DND-41 (cell line): ENCODE results near the gene MBNL2.

Source experiments
- CTCF ChIP-seq: IDR thresholded peaks from 2 replicates; pipeline ENCODE4 v1.5.1; 2012; ENCODE audit warnings: borderline replicate concordance, low read length, moderate library complexity, mild to moderate bottlenecking; ENCODE audit not compliant: poor library complexity, severe bottlenecking; ENCODE audit errors: extremely low read depth
- EZH2 ChIP-seq: IDR thresholded peaks from 3 replicates; pipeline ENCODE4 v1.6.1; 2012; ENCODE audit warnings: borderline replicate concordance, low read depth, mild to moderate bottlenecking, moderate library complexity, low read length, inconsistent platforms; ENCODE audit not compliant: severe bottlenecking

- no peak for TF ChIP-seq CTCF
- no peak for TF ChIP-seq EZH2
Observed at GRCh38 chr13:97228850-97229521, 6.9 kb downstream of the MBNL2 start.
